ENCODE results near the gene ZRANB2. TPM values are rescaled to one million over a fixed set of nuclear protein-coding genes. Genes with fewer than 3 reads are reported as not detected.

Gene ZRANB2
- total RNA-seq, 4 donors from 2014 or later: 27.3 to 49.9 (median 42.9) TPM

- TF ChIP-seq CTCF (IDR thresholded peaks at IDR 0.05) (no peak), POLR2A (IDR thresholded peaks at IDR 0.05) (no peak)
- 48 to 50% methylated on average over 7 of the region's 7 CpGs for WGBS, 2 donors
- no peak for DNase-seq (ENCODE audit: low spot score in 2 of 2)
- H3K4me3 ChIP-seq (ENCODE audit: low read depth, poor library complexity, severe bottlenecking): no peak overlapping the region
- intact Hi-C loops (cut with DNase I; ENCODE audit: low total_unique reads): no loop called here
Observed at GRCh38 chr1:71019233-71019969, 61.4 kb downstream of the ZRANB2 start.

DNA sequence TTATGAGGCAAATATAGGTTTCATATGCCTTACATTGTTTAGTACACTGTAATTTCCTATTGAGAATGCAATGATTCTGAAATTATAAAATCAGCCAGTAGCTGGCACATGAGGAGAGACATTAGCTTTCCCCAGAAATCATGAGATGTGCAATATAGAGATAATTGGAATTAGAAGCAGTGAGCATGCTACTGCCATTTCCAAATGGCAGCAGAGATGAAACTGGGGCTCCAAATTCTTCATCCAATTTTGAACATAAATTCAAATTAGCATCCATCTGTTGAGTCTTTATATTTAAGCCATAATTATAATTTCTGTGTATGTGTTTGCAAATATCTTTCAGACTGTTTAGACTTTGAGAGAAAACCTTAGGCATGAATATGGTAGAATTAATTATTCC is 62.0 kb downstream of the ZRANB2 start:
- no peak for DNase-seq (ENCODE audit: low spot score in 2 of 2)
- no peak for TF ChIP-seq CTCF (IDR thresholded peaks at IDR 0.05)
- TF ChIP-seq POLR2A (IDR thresholded peaks at IDR 0.05): no peak
- intact Hi-C loops (cut with DNase I; ENCODE audit: low total_unique reads): no loop called here
- H3K4me3 ChIP-seq (ENCODE audit: low read depth, poor library complexity, severe bottlenecking): no peak overlapping the region

- TF ChIP-seq CTCF (IDR thresholded peaks at IDR 0.05) (no peak), POLR2A (IDR thresholded peaks at IDR 0.05) (no peak)
- 55 to 57% methylated on average over 5 of the region's 5 CpGs for WGBS, 2 donors
- H3K4me3 ChIP-seq (ENCODE audit: low read depth, poor library complexity, severe bottlenecking): no peak overlapping the region
- DNase-seq (ENCODE audit: low spot score in 2 of 2): no peak
- intact Hi-C loops (cut with DNase I; ENCODE audit: low total_unique reads): no loop called here
Observed at GRCh38 chr1:71015745-71016144, 65.1 kb downstream of the ZRANB2 start.

DNA sequence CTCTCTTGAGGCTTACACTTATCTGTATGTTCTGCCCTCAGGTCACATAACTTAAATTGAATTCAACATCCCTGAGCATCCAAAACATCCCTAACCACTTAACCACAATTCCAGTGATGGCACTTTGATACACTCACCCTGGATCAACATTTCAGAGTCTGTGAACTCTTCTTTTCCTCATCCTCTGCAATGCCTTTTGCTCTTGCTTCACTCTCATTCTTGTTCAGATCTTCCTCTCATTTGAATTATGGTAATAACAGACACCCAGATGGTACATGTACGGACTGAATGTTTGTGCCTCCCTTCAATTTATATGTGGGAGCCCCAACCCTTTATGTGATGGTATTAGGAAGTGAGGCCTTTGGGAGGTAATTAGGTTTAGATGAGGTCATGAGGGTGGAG is 66.7 kb downstream of the ZRANB2 start:
- TF ChIP-seq CTCF (IDR thresholded peaks at IDR 0.05) (no peak), POLR2A (IDR thresholded peaks at IDR 0.05) (no peak)
- intact Hi-C loops (cut with DNase I; ENCODE audit: low total_unique reads): no loop called here
- DNase-seq (ENCODE audit: low spot score in 2 of 2): no peak
- WGBS, 2 donors: 77% methylated on average over 1 of the region's 1 CpG
- no peak overlapping the region for H3K4me3 ChIP-seq (ENCODE audit: low read depth, poor library complexity, severe bottlenecking)

MicroRNA genes within 50 kb of the gene (microRNA counts, 767-probe panel; counts per million panel counts)
- 0 to 358 counts per million in 2 donors for microRNA hsa-miR-186-5p

Small RNA genes lying within 50 kb of the gene (microRNA-seq; reads per million reads assigned to microRNA genes)
- 313 to 414 reads per million in 2 donors for gene MIR186 (ENCODE audit: borderline number of aligned reads in 1 of 2, borderline replicate concordance in 2 of 2)

Other genes starting within 250 kb of the ZRANB2 start
- 100 to 1,000 TPM in 1 of 4 donors, 10 to 100 TPM in 3; 79.5 to 143 (median 88.6) TPM for gene PTGER3, start 33.2 kb downstream of the ZRANB2 start, total RNA-seq

All from lower leg skin (tissue), 4 donors.